Parathyroid adenoma (tissue), 2 donors: ENCODE results near the gene ZFAND3.

Experiments
- H2AFZ ChIP-seq: fragments of 300-600 bp; sonication (generic); one replicate; pipeline ENCODE4 v1.7.0; 2017; ENCODE audit warnings: antibody characterized with exemption, mild to moderate bottlenecking
- H3K27ac ChIP-seq: fragments of 300-600 bp; sonication (generic); one replicate; pipeline ENCODE4 v1.7.0; 2017
- H3K27me3 ChIP-seq: fragments of 300-600 bp; sonication (generic); one replicate; pipeline ENCODE4 v1.7.0; 2017; ENCODE audit warnings: low read length; ENCODE audit not compliant: control insufficient read depth, insufficient read depth
- H3K36me3 ChIP-seq: fragments of 300-600 bp; sonication (generic); one replicate; pipeline ENCODE4 v1.7.0; 2017; ENCODE audit warnings: low read length; ENCODE audit not compliant: control insufficient read depth, insufficient read depth
- H3K4me1 ChIP-seq: fragments of 300-600 bp; sonication (generic); one replicate; pipeline ENCODE4 v1.7.0; 2017; ENCODE audit warnings: control low read depth
- H3K4me2 ChIP-seq: fragments of 300-600 bp; sonication (generic); one replicate; pipeline ENCODE4 v1.7.0; 2017; ENCODE audit warnings: low read length
- H3K4me3 ChIP-seq: fragments of 300-600 bp; sonication (generic); one replicate; pipeline ENCODE4 v1.7.0; 2017; ENCODE audit warnings: low read depth, low read length
- H3K79me2 ChIP-seq: fragments of 300-600 bp; sonication (generic); one replicate; pipeline ENCODE4 v1.7.0; 2017; ENCODE audit warnings: control low read depth
- H3K9ac ChIP-seq: fragments of 300-600 bp; sonication (generic); one replicate; pipeline ENCODE4 v1.7.0; 2017; ENCODE audit warnings: mild to moderate bottlenecking
- H3K9me3 ChIP-seq: fragments of 300-600 bp; sonication (generic); one replicate; pipeline ENCODE4 v1.7.0; 2017; ENCODE audit warnings: low read length; ENCODE audit not compliant: control insufficient read depth
- CTCF ChIP-seq: fragments of 300-600 bp; sonication (generic); IDR thresholded peaks from one replicate; pipeline ENCODE4 v1.7.0; 2017; ENCODE audit warnings: antibody characterized with exemption, mild to moderate bottlenecking
- donor health status: primary hyperparathyroidism.

Gene ZFAND3

GRCh38 chr6:37979392-37980221 lies 160.1 kb downstream of the ZFAND3 start:
- no peak overlapping the region for H3K9ac ChIP-seq
- H3K9me3 ChIP-seq, result no peaks in the 10 kb centered on the region
- H3K36me3 ChIP-seq, result no peaks in the 10 kb centered on the region
- no peak overlapping the region for H3K4me3 ChIP-seq
- peaks cover 18% of the 10 kb centered on the region for H3K4me1 ChIP-seq
- no peak overlapping the region for H3K27ac ChIP-seq
- H3K4me2 ChIP-seq, result peak overlapping the region; percentile 11
- H3K79me2 ChIP-seq, result peaks cover 41% of the 10 kb centered on the region
- no peak for TF ChIP-seq CTCF
- no peak overlapping the region for H2AFZ ChIP-seq
- H3K27me3 ChIP-seq, result no peaks in the 10 kb centered on the region

DNA sequence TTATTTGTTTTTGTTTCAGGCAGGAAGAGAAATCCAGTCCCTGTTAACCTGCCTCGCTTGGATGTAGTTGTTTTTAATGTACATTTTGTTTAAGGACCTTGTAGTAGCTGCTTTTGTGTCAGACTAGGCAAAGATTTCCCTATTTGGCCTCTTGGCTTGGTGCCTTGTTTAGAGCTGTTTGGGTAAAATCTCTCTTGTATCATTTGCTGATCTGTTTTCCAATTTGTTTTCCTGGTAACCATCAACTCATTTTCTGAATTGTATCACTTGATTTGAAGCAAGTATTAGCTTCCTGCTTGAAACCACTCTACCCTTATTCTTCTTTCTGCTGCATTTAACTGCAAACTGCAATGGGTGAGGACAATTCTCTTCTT lies 160.7 kb downstream of the ZFAND3 start:
- H3K27ac ChIP-seq, result no peak overlapping the region

DNA sequence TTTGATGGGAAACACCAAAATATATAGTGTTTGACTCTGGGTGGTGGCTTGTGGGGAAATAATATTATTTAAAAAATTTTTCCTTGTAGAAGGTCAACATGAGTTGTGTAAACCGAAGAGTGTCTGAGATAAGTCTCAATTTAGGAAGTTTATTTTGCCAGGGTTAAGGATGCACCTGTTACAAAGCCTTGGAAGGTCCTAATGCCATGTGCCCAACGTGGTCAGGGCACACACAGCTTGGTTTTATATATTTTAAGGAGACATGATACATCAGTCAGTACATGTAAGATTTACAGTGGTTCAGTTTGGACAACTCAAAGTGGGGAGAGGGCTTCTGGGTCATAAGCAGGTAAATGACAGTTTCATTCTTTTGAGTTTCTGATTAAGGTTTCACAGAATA lies 162.1 kb downstream of the ZFAND3 start:
- Histone ChIP-seq H3K27me3 (no peaks in the 10 kb centered on the region), H3K79me2 (peaks cover 36% of the 10 kb centered on the region), H3K4me3 (no peak overlapping the region), H3K9ac (no peak overlapping the region), H2AFZ (no peak overlapping the region), H3K4me1 (peaks cover 18% of the 10 kb centered on the region), H3K4me2 (no peak overlapping the region), H3K36me3 (no peaks in the 10 kb centered on the region), H3K27ac (no peak overlapping the region), H3K9me3 (no peaks in the 10 kb centered on the region)
- no peak for TF ChIP-seq CTCF

More for the DNA sequence above, 160.7 kb downstream of the ZFAND3 start:
- no peak overlapping the region for H2AFZ ChIP-seq
- H3K9me3 ChIP-seq, result no peaks in the 10 kb centered on the region
- H3K4me2 ChIP-seq, result peak overlapping the region; percentile 11
- H3K9ac ChIP-seq, result no peak overlapping the region
- no peak for TF ChIP-seq CTCF
- H3K4me3 ChIP-seq, result no peak overlapping the region
- peaks cover 40% of the 10 kb centered on the region for H3K79me2 ChIP-seq
- no peaks in the 10 kb centered on the region for H3K36me3 ChIP-seq
- H3K27me3 ChIP-seq, result no peaks in the 10 kb centered on the region
- H3K4me1 ChIP-seq, result peaks cover 18% of the 10 kb centered on the region

GRCh38 chr6:37982317-37982716 lies 162.8 kb downstream of the ZFAND3 start:
- Histone ChIP-seq H3K79me2 (peaks cover 35% of the 10 kb centered on the region), H3K4me2 (no peak overlapping the region), H3K27ac (no peak overlapping the region), H3K9me3 (no peaks in the 10 kb centered on the region), H3K4me1 (peaks cover 21% of the 10 kb centered on the region), H3K4me3 (no peak overlapping the region), H3K27me3 (no peaks in the 10 kb centered on the region), H3K9ac (no peak overlapping the region), H3K36me3 (no peaks in the 10 kb centered on the region), H2AFZ (no peak overlapping the region)
- no peak for TF ChIP-seq CTCF
